22Rv1 (cell line): ENCODE results near the gene WBP2.

Experiments used
- H3K27ac ChIP-seq: fragments of 450-650 bp; 2 replicates; pipeline ENCODE4 v1.5.1; 2017
- ZFX ChIP-seq: fragments of 450-650 bp; IDR thresholded peaks from 2 replicates; pipeline ENCODE4 v1.6.1; 2017; ENCODE audit warnings: antibody characterized with exemption, borderline replicate concordance
- TF ChIP-seq, protein P1 (sequence below): fragments of 450-650 bp; IDR thresholded peaks from 2 replicates; pipeline ENCODE4 v1.5.1; 2017; ENCODE audit warnings: mild to moderate bottlenecking

WBP2 gene

DNA sequence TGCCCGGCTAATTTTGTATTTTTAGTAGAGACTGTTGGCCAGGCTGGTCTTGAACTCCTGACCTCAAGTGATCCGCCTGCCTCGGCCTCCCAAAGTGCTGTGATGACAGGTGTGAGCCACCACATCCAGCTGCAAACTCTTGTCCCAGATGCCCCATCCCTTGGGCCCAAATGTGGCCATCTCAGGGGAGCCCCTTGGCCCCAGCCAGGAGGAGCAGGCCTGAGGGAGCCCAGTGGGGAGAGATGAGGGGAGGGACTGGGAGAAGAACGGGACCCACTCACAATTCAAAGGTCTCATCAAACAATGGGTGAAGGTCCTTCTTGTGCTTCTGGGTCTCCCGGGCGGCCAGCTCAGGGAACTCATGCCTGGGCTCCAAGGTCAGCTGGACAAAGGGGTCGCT, 25.4 kb downstream of the WBP2 start:
- H3K27ac ChIP-seq: no peak overlapping the region
- TF ChIP-seq ZFX: no peak
- TF ChIP-seq, protein P1, sequence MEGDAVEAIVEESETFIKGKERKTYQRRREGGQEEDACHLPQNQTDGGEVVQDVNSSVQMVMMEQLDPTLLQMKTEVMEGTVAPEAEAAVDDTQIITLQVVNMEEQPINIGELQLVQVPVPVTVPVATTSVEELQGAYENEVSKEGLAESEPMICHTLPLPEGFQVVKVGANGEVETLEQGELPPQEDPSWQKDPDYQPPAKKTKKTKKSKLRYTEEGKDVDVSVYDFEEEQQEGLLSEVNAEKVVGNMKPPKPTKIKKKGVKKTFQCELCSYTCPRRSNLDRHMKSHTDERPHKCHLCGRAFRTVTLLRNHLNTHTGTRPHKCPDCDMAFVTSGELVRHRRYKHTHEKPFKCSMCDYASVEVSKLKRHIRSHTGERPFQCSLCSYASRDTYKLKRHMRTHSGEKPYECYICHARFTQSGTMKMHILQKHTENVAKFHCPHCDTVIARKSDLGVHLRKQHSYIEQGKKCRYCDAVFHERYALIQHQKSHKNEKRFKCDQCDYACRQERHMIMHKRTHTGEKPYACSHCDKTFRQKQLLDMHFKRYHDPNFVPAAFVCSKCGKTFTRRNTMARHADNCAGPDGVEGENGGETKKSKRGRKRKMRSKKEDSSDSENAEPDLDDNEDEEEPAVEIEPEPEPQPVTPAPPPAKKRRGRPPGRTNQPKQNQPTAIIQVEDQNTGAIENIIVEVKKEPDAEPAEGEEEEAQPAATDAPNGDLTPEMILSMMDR: no peak

DNA sequence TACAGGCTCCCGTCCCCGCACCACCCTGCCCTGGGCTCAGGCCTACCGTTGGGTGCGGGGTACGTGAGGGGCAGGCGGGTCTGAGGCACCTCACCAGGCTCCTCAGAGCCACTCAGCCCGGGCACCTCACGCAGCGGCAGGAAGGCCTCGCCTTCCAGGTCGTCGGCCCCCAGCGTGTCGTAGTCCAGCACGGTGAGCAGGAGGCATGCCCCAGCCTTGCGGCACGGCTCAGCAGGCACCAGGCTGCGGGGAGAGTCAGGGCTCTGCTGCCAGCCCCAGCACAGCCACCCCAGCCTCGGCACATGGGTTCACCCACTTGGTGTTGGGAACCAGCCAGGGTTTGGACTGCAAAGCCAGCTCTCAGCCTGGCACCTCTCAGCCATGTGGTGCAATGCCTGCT, 26.4 kb downstream of the WBP2 start:
- TF ChIP-seq, protein P1: no peak
- no peak for TF ChIP-seq ZFX
- no peak overlapping the region; the same call in 1 of the 2 replicates for H3K27ac ChIP-seq

DNA sequence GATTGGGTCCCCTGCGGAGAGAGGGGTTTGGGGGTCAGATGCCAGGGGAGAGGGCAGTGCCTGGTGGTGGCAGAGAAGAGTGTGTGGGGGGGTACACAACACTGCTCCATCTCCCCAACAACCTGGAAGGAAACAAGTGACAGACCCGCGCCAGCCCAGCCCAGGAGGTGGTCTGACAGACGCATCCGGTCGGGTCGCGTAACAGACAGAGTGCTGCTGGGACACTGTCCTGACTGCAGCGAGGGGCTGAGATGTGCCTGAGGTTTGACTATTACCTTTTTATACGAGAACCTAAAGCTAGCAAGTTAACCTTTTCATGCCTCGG, 27.1 kb downstream of the WBP2 start:
- H3K27ac ChIP-seq: peak overlapping the region; percentile 57

DNA sequence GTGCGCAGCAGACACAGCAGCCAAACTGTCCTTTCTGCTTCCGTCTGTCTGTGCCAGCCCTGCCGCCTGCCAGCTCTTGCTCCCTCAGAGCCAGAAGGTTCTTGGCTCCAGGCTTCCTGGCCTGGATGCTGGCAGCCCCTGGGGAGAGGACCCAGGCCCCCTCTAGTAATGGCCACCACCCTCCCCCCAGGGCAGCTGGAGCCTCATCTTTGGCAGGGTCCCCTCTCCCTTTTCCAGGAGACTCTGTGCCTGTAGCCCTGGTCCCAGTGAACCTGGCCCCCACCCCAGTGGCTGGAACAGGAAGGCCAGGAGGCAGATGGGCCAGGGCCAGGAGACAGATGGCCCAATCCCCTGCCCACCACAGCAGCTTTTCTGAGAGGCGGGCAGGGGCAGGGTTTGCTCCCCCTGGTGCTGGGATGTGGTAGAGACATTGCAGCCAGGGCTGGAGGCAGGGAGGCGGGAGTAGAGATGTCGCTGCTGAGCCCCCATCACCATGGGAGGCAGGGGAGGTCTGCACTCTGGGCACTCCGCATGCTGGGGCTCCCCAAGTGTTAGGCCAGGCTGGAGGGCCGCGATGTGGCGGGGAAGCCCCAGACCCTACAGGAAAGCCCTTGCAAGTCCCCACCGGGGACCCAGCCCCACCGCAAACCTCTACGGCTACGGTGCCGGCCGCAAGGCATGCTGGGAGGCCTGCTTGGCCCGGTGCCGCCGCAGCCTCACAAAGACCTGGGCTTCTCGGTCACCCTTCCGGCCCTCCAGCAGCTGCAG, 27.6 kb downstream of the WBP2 start:
- no peak for TF ChIP-seq ZFX
- TF ChIP-seq, protein P1: peak; percentile 95
- H3K27ac ChIP-seq: peak overlapping the region; percentile 57

More for the DNA sequence above, 27.1 kb downstream of the WBP2 start:
- TF ChIP-seq, protein P1: no peak
- no peak for TF ChIP-seq ZFX

DNA sequence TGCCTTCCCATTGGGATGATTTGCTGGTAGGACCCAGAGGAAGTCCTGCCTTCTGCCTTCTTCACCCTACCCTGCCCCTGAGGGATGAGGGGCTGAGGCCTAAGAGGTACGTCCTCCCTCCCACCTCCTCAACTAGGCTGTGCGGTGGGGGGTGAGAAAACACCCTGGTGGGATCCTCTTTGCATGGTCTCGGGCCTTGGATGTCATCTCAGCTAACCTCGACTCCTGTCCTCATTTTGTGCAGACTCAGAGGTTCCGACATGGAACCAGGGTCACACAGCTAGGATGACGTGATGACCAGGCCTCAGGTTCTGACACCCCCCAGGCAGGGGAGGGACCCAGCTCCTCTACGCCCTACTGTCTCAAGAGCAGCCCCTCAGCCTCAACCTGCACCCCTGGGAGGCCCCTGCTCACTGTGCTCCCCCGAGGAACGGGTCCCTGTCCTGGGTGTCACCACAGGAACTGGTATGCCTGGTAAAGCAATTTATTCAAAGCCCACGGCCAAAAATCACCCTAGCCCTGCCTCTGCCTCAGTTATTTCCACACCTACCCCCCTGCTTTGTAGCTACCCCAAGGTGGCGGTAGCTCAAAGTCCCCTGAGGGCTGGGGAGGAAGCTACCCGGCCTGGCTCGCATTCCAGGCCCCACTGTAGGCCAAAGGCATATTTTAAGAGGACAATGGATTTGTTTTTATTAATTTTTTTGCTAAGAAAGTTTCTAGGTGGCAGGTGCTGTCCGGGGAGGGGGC, 28.4 kb downstream of the WBP2 start:
- H3K27ac ChIP-seq: peak overlapping the region; percentile 57
- TF ChIP-seq, protein P1: no peak
- TF ChIP-seq ZFX: no peak

DNA sequence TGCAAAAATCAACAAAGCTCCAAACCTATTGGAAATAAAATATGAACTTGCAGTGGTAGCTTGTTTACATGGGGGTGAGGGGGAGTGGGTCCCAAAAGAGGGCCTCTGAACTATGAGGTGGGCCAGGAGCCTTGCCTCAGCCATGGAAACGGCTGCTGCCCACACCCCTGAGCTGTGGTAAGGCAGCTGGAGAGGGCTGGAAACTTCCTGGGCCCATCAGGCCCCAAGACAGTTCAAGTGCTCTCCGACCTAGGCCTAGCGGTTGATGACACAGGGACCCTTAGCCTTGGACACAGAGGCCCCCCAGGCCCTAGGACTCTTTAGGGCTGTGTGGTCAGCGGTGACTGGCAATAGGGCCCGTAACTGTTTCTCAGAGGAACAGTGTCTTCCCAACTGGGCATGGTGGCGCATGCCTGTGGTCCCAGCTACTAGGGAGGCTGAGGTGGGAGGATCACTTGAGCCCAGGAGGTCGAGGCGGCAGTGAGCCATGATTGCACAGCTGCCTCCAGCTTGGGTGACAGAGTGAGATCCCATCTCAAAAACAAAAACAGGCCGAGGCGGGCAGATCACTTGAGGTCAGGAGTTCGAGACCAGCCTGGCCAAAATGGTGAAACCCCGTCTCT, 29.3 kb downstream of the WBP2 start:
- TF ChIP-seq, protein P1: no peak
- TF ChIP-seq ZFX: no peak

DNA sequence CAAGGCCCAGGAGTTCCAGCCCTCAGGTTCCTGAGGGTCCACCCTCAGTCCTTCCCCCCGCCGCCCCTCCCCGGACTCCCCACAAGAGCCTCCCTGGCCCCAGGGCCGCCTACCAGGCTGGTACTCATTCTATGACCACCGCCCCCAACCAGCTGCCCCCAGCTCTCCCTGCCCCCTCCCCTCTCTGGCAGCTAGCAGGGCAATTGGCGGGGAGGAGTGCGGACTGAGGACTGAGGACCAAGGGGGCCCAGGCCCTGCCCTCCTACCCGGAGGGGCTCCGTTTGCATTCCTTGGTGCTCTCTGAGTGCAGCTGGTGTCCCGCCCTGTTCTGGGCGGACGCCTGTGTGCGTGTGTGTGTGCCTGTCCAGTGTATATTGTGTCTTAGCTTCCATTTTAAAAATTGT, 30.0 kb downstream of the WBP2 start:
- H3K27ac ChIP-seq: no peak overlapping the region
- no peak for TF ChIP-seq ZFX
- TF ChIP-seq, protein P1: no peak

More for the DNA sequence above, 29.3 kb downstream of the WBP2 start:
- H3K27ac ChIP-seq: no peak overlapping the region
